Epithelial cell of prostate (primary cell): ENCODE data around the gene SLC10A2.

ENCODE experiments used
- DNase-seq: peaks from one replicate; pipeline ENCODE4 v3.0.0-alpha.2; 2011; ENCODE audit warnings: low read depth, low spot score
- H3K27ac ChIP-seq: fragments of 450-650 bp; 2 replicates; pipeline ENCODE4 v1.5.1; 2017; ENCODE audit warnings: mild to moderate bottlenecking

SLC10A2 gene

DNA sequence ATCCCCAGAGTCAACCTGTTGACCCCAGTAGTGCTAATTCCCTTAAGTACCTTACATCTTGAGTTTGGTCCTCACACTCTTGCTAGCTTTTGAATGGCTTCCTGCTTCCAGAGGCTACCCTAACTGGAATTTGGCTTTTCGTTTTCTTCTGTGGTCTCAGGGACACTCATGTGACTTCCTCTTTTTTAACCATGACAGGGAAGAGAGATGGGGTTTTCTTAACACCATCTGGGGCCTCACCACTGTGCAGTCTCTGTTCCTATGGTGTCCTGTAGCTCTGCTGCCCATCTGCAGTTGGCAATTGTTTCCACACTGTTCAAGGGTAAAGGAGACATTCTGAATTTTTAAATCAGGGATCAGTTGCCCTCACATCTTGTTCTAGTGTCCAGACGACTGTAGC is 66.7 kb downstream of the SLC10A2 start:
- H3K27ac ChIP-seq: no peak overlapping the region
- no peak for DNase-seq
